GM20431 (cell line): ENCODE results near the gene NFU1.
"Not testable (repeated sequence)": the region's sequence is repeated elsewhere in the genome, so short reads cannot be mapped to it uniquely, and the experiment has no call there.

ENCODE experiments used
- in situ Hi-C: fragments of 300-500 bp; cut with MseI, MboI; formaldehyde crosslinking; loops from one replicate; pipeline ENCODE4 v1.15.0; 2020; ENCODE audit warnings: low sequenced_read_pairs; ENCODE audit not compliant: unreplicated experiment

The NFU1 gene

GRCh38 chr2:69453475-69454129 lies 16.4 kb upstream of the NFU1 start:
- in situ Hi-C loops: no loop called here

GRCh38 chr2:69452687-69453086 lies 15.5 kb upstream of the NFU1 start:
- in situ Hi-C loops: no loop called here

GRCh38 chr2:69450735-69451416 lies 13.6 kb upstream of the NFU1 start:
- in situ Hi-C loops: no loop called here

GRCh38 chr2:69449906-69450305 lies 12.7 kb upstream of the NFU1 start:
- in situ Hi-C loops: no loop called here

GRCh38 chr2:69443673-69444072 lies 6.4 kb upstream of the NFU1 start:
- in situ Hi-C loops: not testable (repeated sequence)

GRCh38 chr2:69439499-69439898 lies 2.3 kb upstream of the NFU1 start:
- in situ Hi-C loops: not testable (repeated sequence)

GRCh38 chr2:69438580-69438979 lies 1.3 kb upstream of the NFU1 start:
- in situ Hi-C loops: no loop called here

- in situ Hi-C loops: no loop called here
Measured at GRCh38 chr2:69437751-69438154, 518 bp upstream of the NFU1 start.

- in situ Hi-C loops: no loop called here
Measured at GRCh38 chr2:69436596-69436937, 668 bp downstream of the NFU1 start.

- in situ Hi-C loops: no loop called here
Measured at GRCh38 chr2:69434753-69435152, 2.5 kb downstream of the NFU1 start.

GRCh38 chr2:69429491-69430183 lies 7.6 kb downstream of the NFU1 start:
- in situ Hi-C loops: no loop called here

- in situ Hi-C loops: no loop called here
Measured at GRCh38 chr2:69428981-69429380, 8.3 kb downstream of the NFU1 start.

- in situ Hi-C loops: no loop called here
Measured at GRCh38 chr2:69424419-69424818, 12.8 kb downstream of the NFU1 start.

- in situ Hi-C loops: no loop called here
Measured at GRCh38 chr2:69422198-69422597, 15.0 kb downstream of the NFU1 start.

- in situ Hi-C loops: not testable (repeated sequence)
Measured at GRCh38 chr2:69419111-69419510, 18.1 kb downstream of the NFU1 start.

- in situ Hi-C loops: no loop called here
Measured at GRCh38 chr2:69416147-69416546, 21.1 kb downstream of the NFU1 start.

GRCh38 chr2:69411120-69411519 lies 26.1 kb downstream of the NFU1 start:
- in situ Hi-C loops: no loop called here

GRCh38 chr2:69405306-69405705 lies 31.9 kb downstream of the NFU1 start:
- in situ Hi-C loops: no loop called here

GRCh38 chr2:69400121-69400520 lies 37.1 kb downstream of the NFU1 start:
- in situ Hi-C loops: no loop called here

GRCh38 chr2:69397234-69397633 lies 40.0 kb downstream of the NFU1 start:
- in situ Hi-C loops: no loop called here

- in situ Hi-C loops: no loop called here
Measured at GRCh38 chr2:69395866-69396265, 41.4 kb downstream of the NFU1 start.
